IPS-15b (cell line): ENCODE measurements around the gene STXBP2.

Source experiments
- H3K27me3 ChIP-seq: one replicate; pipeline ENCODE4 v1.6.1; 2013; ENCODE audit warnings: low read length; ENCODE audit not compliant: control insufficient read depth, insufficient read depth
- H3K36me3 ChIP-seq: one replicate; pipeline ENCODE4 v1.6.1; 2013; ENCODE audit warnings: low read length; ENCODE audit not compliant: control insufficient read depth, insufficient read depth
- H3K4me1 ChIP-seq: one replicate; pipeline ENCODE4 v1.6.1; 2013; ENCODE audit warnings: mild to moderate bottlenecking, low read length; ENCODE audit not compliant: control insufficient read depth, insufficient read depth
- H3K4me3 ChIP-seq: one replicate; pipeline ENCODE4 v1.5.1; 2013; ENCODE audit warnings: low read depth, low read length
- H3K9ac ChIP-seq: one replicate; pipeline ENCODE4 v1.6.1; 2013; ENCODE audit warnings: low read depth, mild to moderate bottlenecking, low read length
- H3K9me3 ChIP-seq: one replicate; pipeline ENCODE4 v1.6.1; 2013; ENCODE audit warnings: mild to moderate bottlenecking, low read length; ENCODE audit not compliant: control insufficient read depth, insufficient read depth

STXBP2 gene

DNA sequence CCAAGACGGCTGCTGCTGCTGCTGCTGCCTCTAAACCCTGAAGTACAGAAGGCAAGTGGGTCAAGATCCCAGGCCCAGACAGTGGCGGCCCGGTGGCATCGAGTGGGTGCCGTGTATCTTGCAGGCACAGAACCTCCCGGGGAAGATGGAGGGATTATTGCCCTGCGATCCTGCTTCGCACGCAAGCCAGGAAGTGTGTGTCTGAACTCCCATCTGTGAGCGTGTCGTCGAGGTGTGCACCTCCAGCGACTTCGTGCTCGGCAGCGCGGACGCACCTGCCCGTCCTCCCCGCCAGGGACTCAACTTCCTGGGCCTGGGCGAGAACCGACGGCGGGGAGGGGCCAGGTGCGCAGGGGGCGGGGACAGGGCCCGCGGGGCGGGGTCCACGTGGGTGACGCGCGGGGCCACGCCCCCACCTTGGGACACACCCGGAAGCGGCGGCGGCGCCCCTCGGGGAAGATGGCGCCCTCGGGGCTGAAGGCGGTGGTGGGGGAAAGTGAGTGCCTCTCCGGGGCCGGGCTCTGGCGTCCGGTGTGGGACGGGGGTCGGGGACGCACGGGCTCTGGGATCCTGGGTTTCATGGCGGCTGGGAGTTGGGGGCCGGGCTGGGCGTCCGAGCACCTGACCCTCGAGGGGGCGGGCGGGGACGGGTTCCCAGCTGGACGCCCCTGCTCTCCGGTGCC, at the start of gene STXBP2:
Gene STXBP2, plus strand, starts transcription at position 420 of the 683 bp plus-strand sequence. Its CDS starts 40 bp downstream, at position 460.
- Histone ChIP-seq H3K9ac (peak within 1 kb of the TSS; percentile 54), H3K4me3 (peak within 1 kb of the TSS; percentile 75), H3K9me3 (no peaks in the 10 kb centered on the region), H3K36me3 (peaks cover 2% of the 10 kb centered on the region), H3K27me3 (peaks cover 21% of the 10 kb centered on the region), H3K4me1 (no peaks in the 10 kb centered on the region)

DNA sequence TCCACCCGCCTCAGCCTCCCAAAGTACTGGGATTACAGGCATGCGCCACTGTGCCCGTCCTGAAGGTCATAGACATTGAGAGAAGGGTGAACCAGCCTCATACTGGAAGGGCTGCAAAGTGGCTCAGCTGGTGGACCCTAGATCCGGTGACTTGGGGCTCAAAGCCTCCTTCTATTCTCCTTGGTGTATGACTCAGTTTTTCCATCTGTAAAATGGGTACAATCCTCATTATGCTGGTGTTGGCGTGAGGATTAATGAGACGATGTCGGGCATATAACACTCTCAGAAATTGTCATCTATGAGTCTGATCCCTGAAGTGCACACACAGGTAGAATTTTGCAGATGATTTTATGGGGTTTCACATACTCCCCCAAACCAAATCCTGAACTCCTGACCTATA, 47.1 kb upstream of the STXBP2 start:
- H3K27me3 ChIP-seq = peaks cover 7% of the 10 kb centered on the region
- no peaks in the 10 kb centered on the region for H3K4me1 ChIP-seq
- no peak overlapping the region for H3K9ac ChIP-seq
- no peak overlapping the region for H3K4me3 ChIP-seq
- H3K36me3 ChIP-seq = no peaks in the 10 kb centered on the region
- no peaks in the 10 kb centered on the region for H3K9me3 ChIP-seq

DNA sequence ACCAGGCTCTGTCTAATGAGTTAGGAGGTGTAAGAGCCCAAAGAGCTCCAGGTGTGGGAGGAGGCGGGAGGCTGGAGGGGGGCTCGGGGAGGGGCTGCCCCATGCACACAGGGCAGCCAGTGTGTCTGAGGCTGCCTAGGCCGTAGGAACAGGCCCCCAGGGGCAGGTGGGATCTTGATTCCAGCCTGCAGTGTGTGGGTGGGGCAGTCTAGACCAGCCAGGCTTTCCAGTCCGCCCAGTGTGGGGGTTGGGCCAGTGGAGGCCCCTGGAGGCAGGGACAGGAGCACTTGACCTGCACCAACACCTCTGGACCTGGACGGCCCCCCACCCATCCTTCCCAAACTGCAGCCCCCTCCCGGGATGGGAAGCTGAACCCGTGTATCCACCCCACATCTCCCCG, 46.7 kb upstream of the STXBP2 start:
- Histone ChIP-seq H3K4me3 (no peak overlapping the region), H3K36me3 (no peaks in the 10 kb centered on the region), H3K9ac (no peak overlapping the region), H3K4me1 (no peaks in the 10 kb centered on the region), H3K27me3 (peaks cover 9% of the 10 kb centered on the region), H3K9me3 (no peaks in the 10 kb centered on the region)

DNA sequence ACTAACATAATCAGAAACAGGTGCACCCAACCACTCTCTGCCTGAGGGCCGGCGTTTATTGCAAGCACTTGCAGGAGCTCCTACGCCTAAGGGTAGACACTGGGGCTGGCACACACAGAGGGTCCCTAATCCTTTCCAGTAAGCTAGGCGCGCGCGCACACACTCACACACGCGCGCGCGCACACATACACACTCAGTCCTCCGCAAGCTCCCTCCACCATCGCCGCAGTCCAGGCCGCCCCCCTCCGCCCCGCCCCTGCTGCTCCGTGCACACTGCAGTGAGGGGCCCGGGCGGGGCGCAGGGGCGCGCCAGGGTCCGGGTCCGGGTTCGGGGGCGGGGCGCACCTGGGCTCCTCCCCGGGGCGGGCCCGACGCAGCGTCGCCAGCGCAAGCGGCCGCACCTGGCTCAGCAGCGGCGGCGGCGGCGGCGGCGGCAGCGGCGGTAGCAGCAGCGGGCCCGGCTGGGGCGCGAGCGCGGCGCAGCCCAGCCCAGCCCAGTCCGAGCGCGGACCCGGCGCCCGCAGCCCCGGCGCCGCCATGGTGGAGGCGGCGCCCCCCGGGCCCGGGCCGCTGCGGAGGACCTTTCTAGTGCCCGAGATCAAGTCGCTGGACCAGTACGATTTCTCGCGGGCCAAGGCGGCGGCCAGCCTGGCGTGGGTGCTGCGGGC, 41.3 kb upstream of the STXBP2 start, which contains the start of gene CAMSAP3:
Gene CAMSAP3, plus strand, starts transcription at position 398 of the 668 bp plus-strand sequence. Its CDS starts 140 bp downstream, at position 538.
- Histone ChIP-seq H3K27me3 (peaks cover 7% of the 10 kb centered on the region), H3K4me3 (peak within 1 kb of the TSS; percentile 66), H3K9ac (peak within 1 kb of the TSS; percentile 24), H3K4me1 (no peaks in the 10 kb centered on the region), H3K9me3 (no peaks in the 10 kb centered on the region), H3K36me3 (no peaks in the 10 kb centered on the region)

DNA sequence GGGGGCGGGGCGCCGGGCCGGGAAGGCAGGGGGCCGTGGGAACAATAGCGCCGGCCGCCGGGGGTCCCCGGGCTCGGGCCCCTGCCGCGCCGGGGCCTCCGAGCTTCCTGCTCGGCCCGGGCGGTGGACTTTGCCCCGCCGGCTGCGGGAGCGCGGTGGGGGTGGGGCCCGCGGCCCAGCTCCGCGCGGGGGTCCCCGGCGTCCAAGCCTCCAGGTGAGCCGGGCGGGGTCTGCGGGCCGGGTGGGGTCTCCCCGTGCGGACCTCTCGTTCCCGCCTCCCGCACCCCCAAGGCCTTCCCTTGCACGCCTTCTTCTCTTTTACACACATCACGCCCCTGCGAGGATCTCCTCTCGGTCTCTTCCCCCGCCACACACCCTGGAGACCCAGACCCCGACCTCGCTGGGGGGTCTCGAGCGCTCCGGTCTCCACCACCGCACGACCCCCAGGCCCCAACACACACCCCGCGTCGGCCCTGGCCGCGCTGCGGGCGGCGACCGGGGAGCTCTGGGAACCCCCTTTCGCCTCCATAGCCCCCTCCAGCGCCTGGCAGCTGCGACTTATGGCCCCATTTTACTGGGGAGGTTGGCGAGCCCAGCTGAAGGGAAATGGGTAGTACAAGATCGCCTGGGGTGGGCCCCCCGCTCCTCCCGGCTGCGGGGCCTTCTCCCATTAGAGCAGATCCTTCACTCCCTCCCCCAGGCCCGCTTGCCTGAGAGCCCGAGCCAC, 40.5 kb upstream of the STXBP2 start:
- H3K9me3 ChIP-seq = no peaks in the 10 kb centered on the region
- H3K4me3 ChIP-seq = peak overlapping the region; percentile 61
- H3K4me1 ChIP-seq = no peaks in the 10 kb centered on the region
- peak overlapping the region; percentile 24 for H3K9ac ChIP-seq
- H3K27me3 ChIP-seq = peaks cover 7% of the 10 kb centered on the region
- no peaks in the 10 kb centered on the region for H3K36me3 ChIP-seq

DNA sequence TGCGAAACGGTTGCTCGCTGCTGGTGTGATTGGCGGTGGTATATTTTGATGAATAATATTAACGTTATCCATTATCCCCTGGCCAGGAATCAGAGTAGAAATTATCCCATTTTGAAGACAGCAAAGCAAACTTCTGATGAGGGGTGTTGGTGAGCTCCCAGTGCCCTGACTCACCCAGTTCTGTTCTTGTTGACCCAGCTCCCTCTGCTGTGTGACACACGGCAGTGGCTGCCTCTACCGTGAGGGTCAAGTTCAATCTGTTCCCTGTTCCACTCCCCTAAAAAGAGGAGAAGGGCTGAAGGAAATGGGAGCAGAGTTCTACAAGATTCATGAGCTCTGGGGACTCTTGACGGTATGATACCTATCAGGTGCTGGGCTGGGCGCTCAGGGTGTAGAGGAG, 39.2 kb upstream of the STXBP2 start:
- no peak overlapping the region for H3K4me3 ChIP-seq
- no peak overlapping the region for H3K9ac ChIP-seq
- peaks cover 7% of the 10 kb centered on the region for H3K27me3 ChIP-seq
- no peaks in the 10 kb centered on the region for H3K4me1 ChIP-seq
- no peaks in the 10 kb centered on the region for H3K36me3 ChIP-seq
- H3K9me3 ChIP-seq = no peaks in the 10 kb centered on the region

DNA sequence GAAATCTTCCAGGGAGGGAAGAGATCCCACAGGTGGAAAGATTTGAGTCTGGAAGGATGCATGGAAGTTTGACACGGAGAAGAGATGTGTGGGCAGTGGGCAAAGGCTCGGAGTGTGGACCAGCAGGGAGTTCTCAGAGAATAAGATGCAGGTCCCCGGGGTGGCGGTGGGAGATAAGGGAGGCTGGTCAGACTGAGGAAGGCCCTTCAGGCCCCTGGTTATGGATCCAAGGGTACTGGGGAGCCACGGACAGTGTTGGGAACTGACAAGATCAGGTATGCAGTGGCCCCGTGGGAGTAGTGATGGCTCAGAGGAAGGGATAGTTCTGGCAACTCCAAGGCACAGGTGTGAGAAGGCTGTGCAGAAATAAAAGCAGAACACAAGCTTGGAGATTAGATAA, 38.7 kb upstream of the STXBP2 start:
- no peaks in the 10 kb centered on the region for H3K36me3 ChIP-seq
- H3K4me3 ChIP-seq = no peak overlapping the region
- no peak overlapping the region for H3K9ac ChIP-seq
- no peaks in the 10 kb centered on the region for H3K9me3 ChIP-seq
- H3K27me3 ChIP-seq = peaks cover 7% of the 10 kb centered on the region
- no peaks in the 10 kb centered on the region for H3K4me1 ChIP-seq

DNA sequence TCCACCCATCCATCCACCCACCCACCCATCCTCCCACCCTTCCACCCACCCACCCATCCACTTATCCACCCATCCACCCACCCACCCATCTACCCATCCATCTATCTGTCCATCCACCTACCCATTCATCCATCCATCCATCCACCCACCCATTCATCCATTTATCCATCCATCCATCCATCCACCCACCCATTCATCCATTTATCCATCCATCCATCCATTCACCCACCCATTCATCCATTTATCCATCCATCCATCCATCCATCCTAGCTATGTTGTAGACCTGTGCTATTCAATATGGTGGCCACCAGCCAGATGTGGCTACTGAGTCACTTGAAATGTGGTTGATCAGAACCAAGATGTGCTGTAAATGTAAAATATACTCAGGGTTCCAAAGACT, 36.2 kb upstream of the STXBP2 start:
- no peaks in the 10 kb centered on the region for H3K36me3 ChIP-seq
- no peaks in the 10 kb centered on the region for H3K9me3 ChIP-seq
- no peak overlapping the region for H3K9ac ChIP-seq
- H3K4me1 ChIP-seq = no peaks in the 10 kb centered on the region
- H3K27me3 ChIP-seq = no peaks in the 10 kb centered on the region
- no peak overlapping the region for H3K4me3 ChIP-seq

DNA sequence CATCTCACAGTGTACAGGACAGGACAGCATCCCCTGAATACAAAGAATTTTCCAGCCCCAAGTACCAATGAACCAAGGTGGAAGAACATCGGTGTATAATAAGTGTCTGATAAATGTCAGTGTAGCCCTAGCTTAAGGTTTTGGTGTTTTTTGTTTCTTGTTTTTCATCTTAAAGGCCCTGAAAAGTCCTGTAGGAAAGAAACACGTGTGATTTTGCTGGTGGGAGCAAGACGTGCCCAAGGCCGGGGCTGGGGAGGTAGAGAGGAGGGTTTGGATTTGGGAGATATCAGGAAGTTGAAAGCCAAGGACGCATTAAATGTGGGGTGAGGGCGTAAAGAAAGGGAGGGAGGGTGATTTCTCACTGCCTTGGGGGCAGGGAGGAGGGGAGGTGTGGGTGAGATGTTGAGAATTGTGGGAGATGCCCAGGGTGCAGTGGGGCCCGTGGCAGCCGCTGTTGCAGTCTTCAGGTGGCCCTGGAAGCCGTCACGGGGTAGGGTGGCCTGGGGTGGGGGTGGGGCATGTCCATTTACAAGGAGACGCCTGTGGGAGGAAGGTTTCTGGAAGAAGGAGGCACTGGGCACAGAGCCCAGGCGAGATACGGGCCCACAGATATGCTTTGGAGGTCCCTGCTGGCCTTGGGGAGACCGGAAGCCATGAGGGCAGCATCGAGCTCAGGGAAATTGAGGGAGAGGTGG, 34.5 kb upstream of the STXBP2 start:
- no peaks in the 10 kb centered on the region for H3K27me3 ChIP-seq
- peaks cover 7% of the 10 kb centered on the region for H3K36me3 ChIP-seq
- H3K4me1 ChIP-seq = no peaks in the 10 kb centered on the region
- H3K9ac ChIP-seq = no peak overlapping the region
- H3K4me3 ChIP-seq = no peak overlapping the region
- no peaks in the 10 kb centered on the region for H3K9me3 ChIP-seq

DNA sequence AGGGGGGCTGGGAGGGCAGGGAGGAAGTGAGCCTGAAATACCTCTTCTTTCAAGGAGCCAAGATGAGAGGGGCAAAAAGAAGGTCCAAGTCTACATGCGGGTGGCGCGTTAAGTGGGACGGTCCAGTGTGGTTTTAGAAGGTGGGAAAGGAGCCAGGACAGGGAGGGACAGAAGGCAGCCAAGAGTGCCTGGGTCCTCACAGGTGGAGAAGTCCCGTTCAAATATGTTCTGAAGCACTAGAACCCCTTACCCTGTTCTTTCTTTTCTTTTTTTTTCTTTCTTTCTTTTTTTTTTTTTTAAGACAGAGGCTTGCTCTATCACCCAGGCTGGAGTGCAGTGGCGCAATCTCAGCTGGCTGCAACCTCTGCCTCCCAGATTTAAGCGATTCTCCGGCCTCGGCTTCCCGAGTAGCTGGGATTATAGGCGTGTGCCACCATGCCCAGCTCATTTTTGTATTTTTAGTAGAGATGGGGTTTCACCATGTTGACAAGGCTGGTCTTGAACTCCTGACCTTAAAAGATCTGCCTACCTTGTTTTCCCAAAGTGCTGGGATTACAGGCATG, 33.9 kb upstream of the STXBP2 start:
- H3K36me3 ChIP-seq = peaks cover 8% of the 10 kb centered on the region
- no peak overlapping the region for H3K9ac ChIP-seq
- no peaks in the 10 kb centered on the region for H3K27me3 ChIP-seq
- no peak overlapping the region for H3K4me3 ChIP-seq
- H3K4me1 ChIP-seq = no peaks in the 10 kb centered on the region
- H3K9me3 ChIP-seq = no peaks in the 10 kb centered on the region

DNA sequence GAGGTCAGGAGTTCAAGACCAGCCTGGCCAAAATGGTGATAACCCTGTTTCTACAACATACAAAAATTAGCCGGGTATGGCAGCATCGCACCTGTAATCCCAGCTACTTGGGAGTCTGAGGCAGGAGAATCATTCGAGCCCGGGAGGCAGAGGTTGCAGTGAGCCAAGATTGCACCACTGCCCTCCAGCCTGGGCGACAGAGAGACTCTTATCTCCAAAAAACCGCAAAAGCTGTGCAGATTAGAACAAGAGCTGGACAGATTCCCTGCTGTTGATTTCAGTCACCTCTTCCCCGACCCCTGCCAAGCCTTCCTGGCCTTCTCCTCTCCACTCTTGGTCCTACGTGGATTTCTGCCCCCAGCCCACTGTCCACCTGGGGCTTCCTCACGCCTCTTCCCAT, 33.0 kb upstream of the STXBP2 start:
- Histone ChIP-seq H3K4me1 (no peaks in the 10 kb centered on the region), H3K36me3 (peaks cover 13% of the 10 kb centered on the region), H3K27me3 (no peaks in the 10 kb centered on the region), H3K4me3 (no peak overlapping the region), H3K9ac (no peak overlapping the region), H3K9me3 (no peaks in the 10 kb centered on the region)
